ENCODE data around the gene PPP2R1B. TPM values are rescaled to one million over a fixed set of nuclear protein-coding genes. Genes with fewer than 3 reads are reported as not detected.

The PPP2R1B gene
- total and polyA plus RNA-seq, 2 of the 8 experiments (the other 6 are each of a cell fraction or from before 2014, with no cell fraction given): 25.8 to 87.0 TPM

DNA sequence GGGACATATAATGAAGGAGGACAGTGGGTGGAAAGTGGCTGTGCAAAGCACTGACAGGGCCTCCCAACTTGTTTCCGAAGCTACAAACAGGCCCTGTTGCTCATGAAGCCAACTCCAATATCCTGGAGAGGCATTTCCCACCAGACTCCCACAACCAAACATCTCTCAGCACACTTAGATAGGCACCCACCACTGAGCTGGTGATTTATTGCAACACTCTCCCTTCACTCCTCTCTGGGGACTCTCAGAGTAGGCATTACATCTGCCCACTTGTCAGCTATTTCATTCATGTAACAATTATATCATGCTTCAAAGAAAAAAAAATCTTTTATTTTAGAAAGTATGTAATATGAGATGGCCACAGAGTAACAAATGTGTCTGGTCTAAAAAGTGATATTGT is 32.1 kb upstream of the PPP2R1B start (continued):
- TF ChIP-seq, protein P1, sequence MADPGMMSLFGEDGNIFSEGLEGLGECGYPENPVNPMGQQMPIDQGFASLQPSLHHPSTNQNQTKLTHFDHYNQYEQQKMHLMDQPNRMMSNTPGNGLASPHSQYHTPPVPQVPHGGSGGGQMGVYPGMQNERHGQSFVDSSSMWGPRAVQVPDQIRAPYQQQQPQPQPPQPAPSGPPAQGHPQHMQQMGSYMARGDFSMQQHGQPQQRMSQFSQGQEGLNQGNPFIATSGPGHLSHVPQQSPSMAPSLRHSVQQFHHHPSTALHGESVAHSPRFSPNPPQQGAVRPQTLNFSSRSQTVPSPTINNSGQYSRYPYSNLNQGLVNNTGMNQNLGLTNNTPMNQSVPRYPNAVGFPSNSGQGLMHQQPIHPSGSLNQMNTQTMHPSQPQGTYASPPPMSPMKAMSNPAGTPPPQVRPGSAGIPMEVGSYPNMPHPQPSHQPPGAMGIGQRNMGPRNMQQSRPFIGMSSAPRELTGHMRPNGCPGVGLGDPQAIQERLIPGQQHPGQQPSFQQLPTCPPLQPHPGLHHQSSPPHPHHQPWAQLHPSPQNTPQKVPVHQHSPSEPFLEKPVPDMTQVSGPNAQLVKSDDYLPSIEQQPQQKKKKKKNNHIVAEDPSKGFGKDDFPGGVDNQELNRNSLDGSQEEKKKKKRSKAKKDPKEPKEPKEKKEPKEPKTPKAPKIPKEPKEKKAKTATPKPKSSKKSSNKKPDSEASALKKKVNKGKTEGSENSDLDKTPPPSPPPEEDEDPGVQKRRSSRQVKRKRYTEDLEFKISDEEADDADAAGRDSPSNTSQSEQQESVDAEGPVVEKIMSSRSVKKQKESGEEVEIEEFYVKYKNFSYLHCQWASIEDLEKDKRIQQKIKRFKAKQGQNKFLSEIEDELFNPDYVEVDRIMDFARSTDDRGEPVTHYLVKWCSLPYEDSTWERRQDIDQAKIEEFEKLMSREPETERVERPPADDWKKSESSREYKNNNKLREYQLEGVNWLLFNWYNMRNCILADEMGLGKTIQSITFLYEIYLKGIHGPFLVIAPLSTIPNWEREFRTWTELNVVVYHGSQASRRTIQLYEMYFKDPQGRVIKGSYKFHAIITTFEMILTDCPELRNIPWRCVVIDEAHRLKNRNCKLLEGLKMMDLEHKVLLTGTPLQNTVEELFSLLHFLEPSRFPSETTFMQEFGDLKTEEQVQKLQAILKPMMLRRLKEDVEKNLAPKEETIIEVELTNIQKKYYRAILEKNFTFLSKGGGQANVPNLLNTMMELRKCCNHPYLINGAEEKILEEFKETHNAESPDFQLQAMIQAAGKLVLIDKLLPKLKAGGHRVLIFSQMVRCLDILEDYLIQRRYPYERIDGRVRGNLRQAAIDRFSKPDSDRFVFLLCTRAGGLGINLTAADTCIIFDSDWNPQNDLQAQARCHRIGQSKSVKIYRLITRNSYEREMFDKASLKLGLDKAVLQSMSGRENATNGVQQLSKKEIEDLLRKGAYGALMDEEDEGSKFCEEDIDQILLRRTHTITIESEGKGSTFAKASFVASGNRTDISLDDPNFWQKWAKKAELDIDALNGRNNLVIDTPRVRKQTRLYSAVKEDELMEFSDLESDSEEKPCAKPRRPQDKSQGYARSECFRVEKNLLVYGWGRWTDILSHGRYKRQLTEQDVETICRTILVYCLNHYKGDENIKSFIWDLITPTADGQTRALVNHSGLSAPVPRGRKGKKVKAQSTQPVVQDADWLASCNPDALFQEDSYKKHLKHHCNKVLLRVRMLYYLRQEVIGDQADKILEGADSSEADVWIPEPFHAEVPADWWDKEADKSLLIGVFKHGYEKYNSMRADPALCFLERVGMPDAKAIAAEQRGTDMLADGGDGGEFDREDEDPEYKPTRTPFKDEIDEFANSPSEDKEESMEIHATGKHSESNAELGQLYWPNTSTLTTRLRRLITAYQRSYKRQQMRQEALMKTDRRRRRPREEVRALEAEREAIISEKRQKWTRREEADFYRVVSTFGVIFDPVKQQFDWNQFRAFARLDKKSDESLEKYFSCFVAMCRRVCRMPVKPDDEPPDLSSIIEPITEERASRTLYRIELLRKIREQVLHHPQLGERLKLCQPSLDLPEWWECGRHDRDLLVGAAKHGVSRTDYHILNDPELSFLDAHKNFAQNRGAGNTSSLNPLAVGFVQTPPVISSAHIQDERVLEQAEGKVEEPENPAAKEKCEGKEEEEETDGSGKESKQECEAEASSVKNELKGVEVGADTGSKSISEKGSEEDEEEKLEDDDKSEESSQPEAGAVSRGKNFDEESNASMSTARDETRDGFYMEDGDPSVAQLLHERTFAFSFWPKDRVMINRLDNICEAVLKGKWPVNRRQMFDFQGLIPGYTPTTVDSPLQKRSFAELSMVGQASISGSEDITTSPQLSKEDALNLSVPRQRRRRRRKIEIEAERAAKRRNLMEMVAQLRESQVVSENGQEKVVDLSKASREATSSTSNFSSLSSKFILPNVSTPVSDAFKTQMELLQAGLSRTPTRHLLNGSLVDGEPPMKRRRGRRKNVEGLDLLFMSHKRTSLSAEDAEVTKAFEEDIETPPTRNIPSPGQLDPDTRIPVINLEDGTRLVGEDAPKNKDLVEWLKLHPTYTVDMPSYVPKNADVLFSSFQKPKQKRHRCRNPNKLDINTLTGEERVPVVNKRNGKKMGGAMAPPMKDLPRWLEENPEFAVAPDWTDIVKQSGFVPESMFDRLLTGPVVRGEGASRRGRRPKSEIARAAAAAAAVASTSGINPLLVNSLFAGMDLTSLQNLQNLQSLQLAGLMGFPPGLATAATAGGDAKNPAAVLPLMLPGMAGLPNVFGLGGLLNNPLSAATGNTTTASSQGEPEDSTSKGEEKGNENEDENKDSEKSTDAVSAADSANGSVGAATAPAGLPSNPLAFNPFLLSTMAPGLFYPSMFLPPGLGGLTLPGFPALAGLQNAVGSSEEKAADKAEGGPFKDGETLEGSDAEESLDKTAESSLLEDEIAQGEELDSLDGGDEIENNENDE (IDR thresholded peaks at IDR 0.05; ENCODE audit: insufficient replicate concordance, low read length): no peak
- TF ChIP-seq SP1 (IDR thresholded peaks at IDR 0.05; ENCODE audit: low read depth, low read length) (no peak), ZNF274 (IDR thresholded peaks at IDR 0.05; ENCODE audit: borderline replicate concordance, extremely low read depth, low read length) (no peak), CHD1 (IDR thresholded peaks at IDR 0.05; ENCODE audit: low read depth, low read length) (no peak), TAF1 (IDR thresholded peaks at IDR 0.05; ENCODE audit: low read depth, low read length) (no peak), GTF2F1 (IDR thresholded peaks at IDR 0.05; ENCODE audit: borderline replicate concordance, low read depth, low read length) (no peak)

Data from H1 (cell line).